Airway epithelial cell (primary cell): ENCODE data around the gene CLASP1. TPM values are rescaled to one million over a fixed set of nuclear protein-coding genes. Genes with fewer than 3 reads are reported as not detected.

Source experiments
- total RNA-seq: library from RNA; depleted of rRNA; stranded (reverse); fragments of >200 nt; gene quantifications from 2 replicates; pipeline ENCODE4 v1.2.3, GENCODE V29; 2015

The CLASP1 gene
- 29.4 and 55.2 TPM in 2 replicates for total RNA-seq

GRCh38 chr2:121649149-121649595 is at the start of gene CLASP1:
TSS of gene CLASP1 (minus strand) at chr2:121649462. CDS start at chr2:121605895, 43,567 bp downstream.

Other genes with a start within 250 kb of the CLASP1 start
- under 0.01 TPM in 2 replicates for gene RNU4ATAC, start 118.6 kb downstream of the CLASP1 start, total RNA-seq
- 48.1 and 108 TPM in 2 replicates for gene NIFK, start 87.4 kb upstream of the CLASP1 start, total RNA-seq
- gene TSN, start 106.2 kb upstream of the CLASP1 start, total RNA-seq: 32.3 and 38.5 TPM in 2 replicates